Measurements from ENCODE around the gene MEG3.
"Not testable (repeated sequence)": the region's sequence is repeated elsewhere in the genome, so short reads cannot be mapped to it uniquely, and the experiment has no call there.

MEG3 gene

DNA sequence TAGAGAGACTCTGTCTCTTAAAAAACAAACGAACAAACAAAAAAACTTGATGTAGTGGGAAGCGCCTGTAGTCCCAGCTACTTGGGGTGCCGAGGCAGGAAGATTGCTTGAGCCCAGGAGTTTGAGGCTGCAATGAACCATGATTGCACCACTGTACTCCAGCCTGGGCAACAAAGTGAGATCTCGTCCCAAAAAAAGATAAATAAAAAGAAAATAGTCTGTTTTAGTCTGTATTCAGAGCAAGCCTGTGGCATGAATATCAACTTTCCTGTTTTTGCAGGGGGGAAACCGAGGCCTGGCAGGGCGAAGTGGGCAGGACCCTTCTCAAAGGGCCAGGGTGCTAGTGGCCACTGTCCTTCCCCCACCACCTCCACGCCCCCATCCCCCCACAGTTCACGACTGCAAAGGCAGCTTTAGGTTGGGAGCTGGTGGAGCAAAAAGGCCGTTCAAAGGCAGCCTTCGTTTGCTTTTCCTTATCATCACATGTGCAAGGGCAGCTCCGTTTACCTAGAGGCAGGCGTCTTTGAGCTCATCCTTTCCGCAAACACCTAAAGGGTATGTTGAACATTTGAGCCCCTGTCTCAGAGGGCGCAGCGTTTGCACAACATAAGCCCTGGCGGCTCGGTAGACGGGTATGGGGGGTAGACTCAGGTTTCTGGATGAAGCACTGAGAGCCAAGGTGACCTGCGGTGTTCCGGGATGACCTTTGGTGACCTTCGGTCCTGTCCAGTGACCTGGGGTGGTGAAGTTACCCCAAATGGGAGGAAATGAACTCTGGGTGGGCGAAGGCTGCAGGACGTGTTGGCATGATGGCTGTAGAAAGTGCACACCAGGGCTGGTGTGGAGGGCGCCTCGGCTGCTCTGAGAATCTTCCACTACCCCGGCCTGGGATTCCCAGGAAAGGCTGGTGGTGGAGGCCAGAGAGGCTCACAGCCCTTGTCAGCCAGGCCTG is 8.7 kb upstream of the MEG3 start:
- no peak for DNase-seq

DNA sequence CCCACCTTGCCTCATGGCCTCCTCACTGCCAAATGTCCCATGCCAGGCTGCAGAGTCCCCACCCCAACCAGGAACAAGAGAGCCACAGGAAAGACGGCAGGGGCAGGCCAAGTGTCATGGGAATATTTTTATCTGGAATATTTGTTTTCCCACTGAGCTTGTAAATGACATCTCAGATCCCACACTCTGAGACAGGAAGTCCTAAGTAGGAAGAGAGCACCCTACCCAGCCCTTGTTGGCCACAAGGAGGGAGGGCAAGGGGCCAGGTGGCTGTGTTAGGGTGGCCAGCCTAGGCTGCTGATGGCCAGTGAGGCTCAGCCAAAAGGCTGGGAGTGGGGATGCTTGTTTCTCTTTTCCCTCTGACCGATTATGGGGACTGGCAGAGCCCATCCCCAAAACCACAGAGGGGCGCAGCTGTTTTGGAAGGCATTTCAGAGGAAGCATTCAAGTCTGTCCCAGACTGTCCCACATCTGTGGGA is 7.7 kb upstream of the MEG3 start:
- DNase-seq, result no peak

DNA sequence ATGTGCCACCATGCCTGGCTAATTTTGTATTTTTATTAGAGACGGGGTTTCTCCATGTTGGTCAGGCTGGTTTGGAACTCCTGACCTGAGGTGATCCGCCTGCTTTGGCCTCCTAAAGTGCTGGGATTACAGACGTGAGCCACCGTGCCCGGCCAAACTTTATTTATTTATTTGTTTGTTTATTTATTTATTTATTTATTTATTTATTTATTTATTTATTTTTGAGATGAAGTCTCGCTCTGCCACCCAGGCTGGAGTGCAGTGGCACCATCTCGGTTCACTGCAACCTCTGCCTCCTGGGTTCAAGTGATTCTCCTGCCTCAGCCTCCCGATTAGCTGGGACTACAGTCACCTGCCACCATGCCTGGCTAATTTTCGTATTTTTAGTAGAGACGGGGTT is 7.0 kb upstream of the MEG3 start:
- DNase-seq, result not testable (repeated sequence)

DNA sequence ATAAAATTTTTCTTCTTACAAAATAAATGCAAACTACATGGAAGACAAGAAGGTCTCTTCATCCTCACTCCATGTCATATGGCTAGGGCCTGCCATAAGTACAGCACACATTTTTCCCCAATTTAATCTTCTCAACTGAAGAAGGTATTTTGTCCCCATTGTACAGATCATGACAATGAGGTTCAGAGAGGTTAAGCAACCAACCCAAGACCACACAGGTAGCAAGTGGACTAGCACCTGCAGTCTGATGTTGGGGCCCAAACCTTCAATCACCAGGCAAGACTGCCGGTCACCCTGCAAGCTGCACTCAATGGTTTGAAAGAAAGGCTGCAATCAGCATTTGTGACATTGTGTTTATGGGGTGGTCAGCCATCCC is 6.5 kb upstream of the MEG3 start:
- DNase-seq, result no peak

DNA sequence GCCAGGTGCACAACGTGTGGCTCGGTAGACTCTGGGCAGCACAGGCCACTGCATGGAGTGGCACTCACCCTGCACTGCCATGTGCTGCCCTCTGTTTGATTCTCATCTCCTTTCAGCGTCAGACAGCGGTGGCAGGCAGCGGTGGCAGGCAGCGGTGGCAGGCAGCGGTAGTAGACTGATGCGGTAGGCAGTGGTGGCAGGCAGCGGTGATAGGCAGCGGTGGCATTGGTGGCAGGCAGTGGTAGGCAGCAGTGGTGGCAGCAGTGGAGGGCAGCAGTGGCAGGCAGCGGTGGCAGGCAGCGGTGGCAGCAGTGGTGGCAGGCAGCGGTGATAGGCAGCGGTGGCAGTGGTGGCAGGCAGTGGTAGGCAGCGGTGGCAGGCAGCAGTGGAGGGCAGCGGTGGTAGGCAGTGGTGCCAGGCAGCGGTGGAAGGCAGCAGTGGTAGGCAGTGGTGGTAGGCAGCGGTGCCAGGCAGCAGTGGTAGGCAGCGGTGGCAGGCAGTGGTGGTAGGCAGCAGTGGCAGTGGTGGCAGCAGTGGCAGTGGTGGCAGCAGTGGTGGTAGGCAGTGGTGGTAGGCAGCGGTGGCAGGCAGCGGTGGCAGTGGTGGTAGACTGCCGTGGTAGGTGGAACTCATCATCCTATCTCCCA is 6.0 kb upstream of the MEG3 start:
- no peak for DNase-seq

DNA sequence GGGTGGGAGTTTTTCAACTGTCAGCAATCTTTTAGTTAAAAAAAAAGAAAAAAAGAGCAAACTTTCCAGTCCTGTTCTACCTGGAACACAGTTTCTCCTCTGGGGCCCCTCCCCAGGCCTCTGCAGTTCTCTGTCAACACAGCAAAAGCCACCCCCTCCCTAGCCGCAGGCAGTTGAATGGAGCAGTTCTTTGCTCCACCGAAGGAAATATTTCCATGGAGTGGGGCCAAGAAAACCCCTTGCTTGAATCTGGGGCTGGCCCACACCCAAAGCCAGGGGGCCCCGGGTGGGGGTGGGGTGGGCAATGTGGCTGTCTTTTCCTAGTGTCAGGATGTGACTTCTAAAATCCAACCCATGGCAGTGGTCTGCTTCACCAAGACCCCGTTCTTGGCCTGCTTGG is 5.0 kb upstream of the MEG3 start:
- DNase-seq, result no peak

DNA sequence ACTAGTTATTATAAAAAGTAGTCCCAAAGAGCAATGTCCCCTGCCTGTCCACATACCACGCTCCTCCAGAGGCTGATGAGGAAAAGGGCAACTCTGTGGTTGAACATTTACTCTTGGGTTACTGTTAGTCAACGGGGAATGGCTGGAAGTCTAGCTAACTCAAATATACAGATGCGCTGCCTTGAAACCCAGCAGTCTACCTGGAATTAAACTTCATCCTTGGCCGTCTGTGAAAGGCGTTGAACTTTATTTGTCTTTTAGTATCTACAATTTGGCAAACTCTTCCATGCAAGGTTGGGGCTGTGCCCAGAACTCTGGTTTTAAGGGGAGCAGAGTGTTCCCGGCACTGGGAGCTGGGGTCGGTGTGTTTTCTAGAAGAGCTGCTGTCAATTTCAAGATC is 3.9 kb upstream of the MEG3 start:
- no peak for DNase-seq

DNA sequence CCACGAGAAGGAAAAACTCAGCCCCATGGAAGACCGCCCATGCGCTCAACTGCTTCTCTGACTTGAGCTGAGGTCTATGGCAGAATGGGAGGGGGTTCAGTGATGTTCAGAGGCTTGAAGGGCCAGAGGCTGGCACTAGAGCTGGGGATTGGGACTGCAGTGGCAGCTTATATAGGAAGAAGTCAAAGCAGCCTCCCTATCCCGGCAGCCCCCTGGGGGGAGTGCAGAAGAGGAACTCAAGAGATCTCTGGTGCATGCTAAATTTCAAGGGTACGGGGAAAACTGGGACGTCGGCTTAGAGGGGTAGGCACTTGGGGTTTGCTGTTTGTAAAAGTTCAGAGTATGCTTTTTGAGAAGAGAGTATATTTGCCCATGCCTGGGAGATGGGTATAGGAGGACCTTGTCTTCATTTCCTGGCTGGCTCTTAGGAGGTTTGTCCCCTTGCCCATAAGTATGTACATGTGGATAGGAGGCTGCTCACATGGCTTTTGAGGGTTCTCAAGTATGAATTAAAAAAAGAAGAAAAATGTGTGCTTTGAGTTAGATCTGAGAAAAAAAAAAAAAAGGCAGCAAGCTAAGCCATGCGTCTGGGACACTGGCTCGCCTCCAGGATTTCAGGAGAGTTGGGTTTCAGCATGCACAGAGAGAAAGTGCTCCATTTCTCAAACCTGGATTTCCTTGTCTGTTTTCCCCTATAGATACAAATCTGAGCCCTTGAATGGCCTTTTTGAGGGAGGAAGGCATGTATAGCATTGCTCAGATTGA is 3.2 kb upstream of the MEG3 start:
- no peak for DNase-seq

DNA sequence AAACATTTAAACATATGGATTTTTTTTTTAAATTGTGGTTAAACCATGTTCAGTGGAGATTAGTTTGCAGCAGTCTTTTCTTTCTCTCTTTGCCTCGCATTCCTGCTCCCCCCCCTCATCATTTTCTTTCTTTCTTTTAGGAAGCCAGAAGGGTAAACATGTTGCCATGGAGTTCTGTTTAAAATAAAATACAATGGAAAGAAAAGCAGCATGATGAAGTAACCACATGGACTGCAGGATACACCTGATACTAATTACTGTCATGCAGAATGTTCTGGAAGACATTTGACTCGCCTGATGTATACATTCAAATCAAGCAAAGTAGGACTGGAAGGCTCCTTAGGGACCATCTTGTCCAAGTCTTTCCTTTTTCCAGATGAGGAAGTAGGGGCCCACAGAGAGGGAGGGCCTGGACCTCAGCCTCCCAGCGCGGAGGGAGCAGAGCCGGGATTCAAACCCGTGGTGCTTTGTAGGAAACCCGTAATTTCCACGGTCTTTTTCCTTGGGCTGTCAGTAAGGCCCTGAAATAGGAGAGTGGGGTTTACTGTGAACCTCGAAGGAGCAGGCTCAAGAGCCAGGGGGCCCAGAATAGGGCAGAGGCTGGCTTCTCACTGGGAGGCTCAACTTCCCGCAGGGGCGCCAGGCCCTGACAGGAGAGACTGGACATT is 2.4 kb upstream of the MEG3 start:
- no peak for DNase-seq

DNA sequence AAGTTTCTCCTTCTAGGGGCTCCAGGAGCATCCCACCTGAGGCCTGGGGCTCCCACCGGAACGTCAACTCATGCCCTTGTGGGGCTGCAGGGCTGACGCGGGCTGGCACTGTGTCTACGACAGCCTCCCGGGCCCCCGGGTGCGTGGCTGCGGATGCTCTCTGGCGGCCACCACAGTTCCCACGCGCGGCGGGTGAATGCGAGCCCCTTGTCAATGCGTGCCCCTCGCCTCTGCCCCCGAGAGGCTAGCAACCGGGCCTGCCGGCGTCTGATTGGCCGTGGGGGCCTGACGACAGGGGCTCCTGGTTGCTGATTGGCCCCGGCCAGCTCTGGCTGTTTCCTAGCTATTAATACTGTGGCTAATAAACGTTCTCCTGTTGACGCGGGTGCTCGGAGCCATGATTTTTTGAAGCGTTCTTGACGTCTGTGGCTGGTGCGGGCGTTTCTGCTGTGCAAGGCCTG is 1.8 kb upstream of the MEG3 start:
- DNase-seq, result peak; percentile 2

DNA sequence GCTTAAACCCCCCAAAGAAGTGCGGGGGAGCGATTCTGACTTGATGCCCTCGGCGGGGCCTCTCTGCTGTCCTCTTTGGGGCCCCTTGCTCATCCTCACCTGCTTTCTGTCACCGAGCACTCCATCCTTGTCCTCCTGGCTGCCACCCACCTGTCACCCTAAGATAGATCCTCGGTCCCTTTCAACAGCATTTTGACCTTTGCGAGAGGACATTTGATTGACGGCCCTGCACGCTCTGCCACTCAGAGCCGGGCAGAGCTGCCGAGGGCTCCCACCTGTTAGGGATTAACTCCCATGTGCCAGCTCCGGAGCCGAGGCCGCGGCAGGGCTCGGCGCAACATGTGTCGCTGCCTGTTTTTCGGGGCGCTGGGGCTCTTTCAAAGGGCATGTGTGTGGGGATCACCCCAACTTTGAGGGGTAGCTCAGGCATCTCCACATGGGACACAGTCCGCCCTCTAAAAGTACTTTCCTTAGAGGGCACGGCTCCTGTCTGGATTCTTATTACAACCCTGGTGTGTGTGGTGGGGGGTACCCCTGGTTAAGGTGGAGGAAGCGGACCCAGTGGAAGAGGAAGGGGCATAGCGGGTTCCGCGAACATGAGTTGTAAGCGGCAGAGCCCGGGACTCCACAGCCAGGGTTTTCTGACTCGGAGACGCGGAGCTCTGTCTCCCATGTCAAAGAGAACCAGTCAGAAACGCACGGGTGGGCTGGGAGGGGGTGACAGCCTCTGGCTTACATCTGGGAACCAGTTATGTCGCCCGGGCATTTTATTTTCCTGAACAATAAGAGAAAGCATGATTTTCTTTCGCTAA is 811 bp upstream of the MEG3 start:
- DNase-seq, result no peak

DNA sequence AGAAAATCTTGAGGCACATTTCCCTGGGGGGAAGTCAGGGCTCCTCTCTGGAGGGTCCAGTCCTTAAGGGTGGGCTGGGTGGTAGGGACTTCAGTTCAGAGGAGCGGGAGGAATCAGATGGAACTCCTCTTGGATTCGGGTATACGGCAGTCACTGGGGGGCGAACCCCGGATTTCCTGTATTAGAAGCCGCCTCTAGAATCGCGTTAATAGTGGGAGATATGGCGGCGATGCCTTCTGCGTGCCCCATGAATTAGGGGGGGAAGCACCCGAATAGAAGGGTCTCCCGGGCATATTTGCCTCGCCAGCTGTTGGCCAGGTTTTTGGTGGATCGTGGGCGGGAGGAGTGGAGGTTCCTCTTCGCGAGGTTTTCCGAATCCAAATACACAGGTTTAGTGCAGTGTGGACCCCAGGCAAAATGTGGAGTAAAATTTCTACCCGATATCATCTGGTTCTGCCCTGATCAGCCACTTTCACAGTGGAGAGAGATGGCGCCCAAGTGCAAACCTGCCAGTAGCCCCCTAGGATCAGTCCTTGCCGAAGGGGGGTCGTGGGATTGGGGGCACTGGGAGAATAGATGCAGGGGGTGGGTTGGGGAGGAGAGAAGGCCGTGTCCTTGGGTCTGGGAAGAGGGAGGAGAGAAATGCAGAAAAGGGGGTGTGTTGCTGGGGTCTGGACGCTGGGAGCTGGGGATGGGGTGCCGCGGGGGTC is 628 bp downstream of the MEG3 start:
- DNase-seq, result no peak

DNA sequence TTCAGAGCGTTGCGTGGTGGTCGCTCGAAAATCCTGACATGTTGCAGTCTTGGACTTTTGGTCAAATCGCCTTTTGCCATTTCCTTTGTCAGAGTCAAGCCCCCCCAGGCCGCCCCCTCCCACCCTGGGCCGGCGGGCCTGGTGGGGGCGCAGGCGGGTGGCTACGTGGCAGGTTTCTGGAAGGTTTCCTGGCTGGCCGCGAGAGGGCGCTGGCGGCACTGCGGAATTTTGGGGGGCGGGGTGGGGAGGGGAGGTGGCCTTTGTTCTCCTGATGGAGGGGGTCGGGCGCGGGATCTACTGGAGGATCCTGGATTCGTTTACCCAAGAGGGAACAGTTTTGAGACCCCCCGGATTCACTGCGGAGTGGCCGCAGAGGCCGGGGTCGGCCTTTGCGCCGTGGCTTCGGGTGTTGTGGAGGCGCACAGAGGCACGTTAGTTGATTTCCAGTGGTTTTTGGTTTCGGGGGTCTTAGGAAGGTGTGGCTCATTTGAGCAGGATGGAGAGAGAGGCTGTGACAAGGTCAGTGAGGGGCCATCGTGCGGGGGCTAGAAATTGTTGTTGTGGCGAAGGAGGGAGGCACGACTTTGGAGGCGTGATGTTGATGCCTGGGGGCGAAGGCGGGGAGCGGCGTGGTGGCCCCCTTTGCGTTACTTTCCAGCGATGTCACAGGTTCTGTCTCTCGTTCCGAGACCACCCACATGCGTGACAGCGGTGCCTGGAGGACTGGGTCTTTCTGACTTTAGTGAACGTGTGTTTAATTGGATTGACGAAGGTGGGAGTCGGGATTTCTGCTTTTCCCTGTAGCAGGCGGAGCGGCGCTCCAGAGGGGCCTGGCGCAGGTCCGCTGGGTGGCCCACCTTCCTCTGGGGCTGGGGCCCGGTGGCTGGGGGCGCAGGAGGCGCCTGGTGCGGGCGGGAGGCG is 1.4 kb downstream of the MEG3 start:
- no peak for DNase-seq

DNA sequence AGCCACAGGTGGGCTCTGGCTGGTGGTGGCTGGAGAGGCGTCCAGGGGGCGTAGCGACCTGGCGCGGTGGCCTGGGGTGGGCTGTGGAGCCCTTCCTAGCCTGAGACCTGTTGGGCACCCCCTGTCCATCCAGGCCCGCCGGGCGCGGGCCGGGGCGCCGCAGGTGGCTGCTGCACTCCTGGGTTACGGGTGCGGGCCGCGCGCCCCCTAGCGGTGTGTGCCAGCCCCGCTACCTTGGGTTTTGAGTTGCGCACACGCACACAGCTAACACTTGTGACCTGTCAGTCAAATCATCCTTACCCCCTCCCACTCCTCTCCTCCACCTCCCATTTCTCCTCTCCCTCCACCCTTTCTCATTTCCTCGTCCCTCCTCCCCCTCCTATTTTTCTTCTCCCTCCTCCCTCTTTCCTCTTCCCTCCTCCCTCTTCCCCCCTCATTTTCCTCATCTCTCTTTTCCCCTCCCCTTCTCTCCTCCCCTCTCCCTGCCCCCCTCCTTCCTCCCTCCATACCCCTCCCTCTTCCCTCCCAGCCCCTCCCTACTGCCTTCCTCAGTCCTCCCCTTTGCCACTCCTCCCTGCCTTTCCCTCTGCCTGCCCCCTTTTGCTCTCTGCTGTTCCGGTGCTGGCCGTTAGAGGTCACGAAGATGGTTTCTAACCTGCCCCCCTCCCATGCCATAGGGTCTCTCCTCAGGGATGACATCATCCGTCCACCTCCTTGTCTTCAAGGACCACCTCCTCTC is 2.3 kb downstream of the MEG3 start:
- DNase-seq, result no peak

DNA sequence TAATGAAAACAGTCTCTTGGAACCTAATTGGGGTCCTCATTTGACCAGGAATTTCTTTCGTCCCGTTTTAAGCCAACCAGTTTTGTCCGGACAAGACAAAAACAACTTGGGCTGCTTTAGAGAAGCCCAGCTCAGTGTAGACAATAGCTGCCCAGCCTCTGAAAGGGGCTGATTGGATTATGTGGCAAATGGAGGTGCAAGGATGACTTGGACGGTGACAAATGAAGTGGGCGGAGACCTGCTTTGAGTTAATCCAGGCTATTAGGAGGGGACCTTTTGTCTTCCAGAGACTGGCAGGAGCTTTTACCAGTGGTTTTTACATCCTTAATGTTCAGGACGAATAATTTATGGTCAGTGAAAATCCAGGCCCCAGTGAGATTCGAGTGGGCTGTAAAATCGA is 4.8 kb downstream of the MEG3 start:
- no peak for DNase-seq

DNA sequence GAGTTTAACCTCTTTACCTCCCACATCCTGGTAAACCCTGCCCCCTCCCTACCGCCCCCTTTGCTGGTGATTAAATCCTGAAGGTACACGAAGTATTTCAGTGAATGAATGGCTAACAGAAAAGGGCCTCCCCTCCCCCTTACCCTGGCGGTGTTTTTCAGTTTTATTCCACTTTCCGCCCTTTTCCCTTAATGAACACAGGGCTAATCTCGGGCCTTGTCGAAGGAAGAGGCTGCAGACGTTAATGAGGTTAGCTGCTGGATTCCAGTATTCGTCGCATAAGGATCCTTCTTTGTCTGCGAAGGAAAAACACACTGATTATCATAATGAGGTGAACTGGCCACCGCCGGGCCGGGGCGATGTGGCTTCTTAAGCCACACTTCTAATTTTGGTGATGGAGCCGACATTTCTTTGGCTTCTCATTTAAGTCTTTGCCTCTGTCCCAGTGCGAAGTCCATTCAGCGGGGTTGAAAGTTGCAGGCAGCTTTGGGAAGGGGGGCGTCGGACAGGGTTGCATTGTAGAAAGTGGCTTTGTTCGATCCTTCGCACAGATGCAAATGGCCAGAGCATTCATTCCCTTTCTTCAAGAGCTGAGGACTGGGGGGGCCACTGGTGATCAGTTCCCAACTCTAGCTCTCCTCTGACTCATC is 6.5 kb downstream of the MEG3 start:
- DNase-seq, result no peak

DNA sequence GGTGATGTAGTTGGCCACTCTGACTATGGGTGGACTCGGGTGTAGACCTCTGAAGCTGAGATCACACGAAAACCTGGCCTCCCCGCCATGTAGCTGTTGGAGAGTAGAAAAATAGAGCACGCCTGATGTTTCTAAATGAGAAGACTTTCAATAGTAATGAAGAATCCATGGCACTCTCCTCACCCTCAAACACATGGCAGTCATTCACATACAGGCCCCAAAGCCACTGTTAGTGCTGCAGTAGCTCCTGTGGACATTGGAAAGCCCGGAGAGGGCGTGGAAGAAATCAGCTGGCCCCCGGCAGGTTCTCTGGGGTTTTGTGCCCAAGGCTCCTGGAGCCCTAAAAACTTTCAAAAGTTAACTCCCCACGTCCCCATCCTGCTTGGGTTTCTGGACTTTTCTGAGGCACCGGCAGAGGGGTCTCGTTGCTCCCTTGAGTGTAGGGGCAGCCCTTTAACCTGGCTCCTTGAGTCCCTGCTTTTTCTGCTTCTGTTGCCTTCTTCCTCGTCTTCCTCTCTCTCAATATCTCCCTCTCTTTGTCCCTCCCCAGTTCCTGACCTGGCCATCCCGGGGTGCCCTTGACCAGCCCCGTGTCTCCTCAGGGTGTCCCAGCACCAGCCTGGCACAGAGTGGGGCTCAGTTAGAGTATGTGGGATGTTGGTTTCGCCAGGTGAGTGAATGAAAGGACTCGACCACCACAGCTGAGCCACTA is 8.3 kb downstream of the MEG3 start:
- no peak for DNase-seq

Data from kidney glomerular epithelial cell (primary cell).